ENCODE data around the gene BRCA1.
A peak's percentile ranks its signal among the peaks of the same experiment; 100 is the strongest.

Gene BRCA1

GRCh38 chr17:43020789-43021740 is 104.1 kb downstream of the BRCA1 start:
- Histone ChIP-seq H3K36me3 (ENCODE audit: control insufficient read depth, insufficient read depth, low read length) (no peaks in the 10 kb centered on the region), H2AFZ (peak overlapping the region; percentile 83), H3K4me3 (ENCODE audit: low read depth, low read length) (peak overlapping the region; percentile 95), H3K9ac (no peak overlapping the region), H3K4me1 (peaks cover 3% of the 10 kb centered on the region), H3K4me2 (ENCODE audit: low read length) (peak overlapping the region; percentile 76), H3K27ac (peak overlapping the region; percentile 53), H3K27me3 (ENCODE audit: control insufficient read depth, insufficient read depth, low read length) (no peaks in the 10 kb centered on the region), H3K9me3 (ENCODE audit: control insufficient read depth, low read length) (no peaks in the 10 kb centered on the region), H3K79me2 (no peaks in the 10 kb centered on the region)
- TF ChIP-seq CTCF (IDR thresholded peaks at IDR 0.05) = no peak

- H3K4me1 ChIP-seq = peaks cover 3% of the 10 kb centered on the region
- H3K9ac ChIP-seq = no peak overlapping the region
- no peak overlapping the region for H2AFZ ChIP-seq
- H3K27ac ChIP-seq = peak overlapping the region; percentile 42
- H3K27me3 ChIP-seq (ENCODE audit: control insufficient read depth, insufficient read depth, low read length) = no peaks in the 10 kb centered on the region
- H3K9me3 ChIP-seq (ENCODE audit: control insufficient read depth, low read length) = no peaks in the 10 kb centered on the region
- H3K4me2 ChIP-seq (ENCODE audit: low read length) = no peak overlapping the region
- H3K36me3 ChIP-seq (ENCODE audit: control insufficient read depth, insufficient read depth, low read length) = no peaks in the 10 kb centered on the region
- TF ChIP-seq CTCF (IDR thresholded peaks at IDR 0.05) = no peak
- H3K4me3 ChIP-seq (ENCODE audit: low read depth, low read length) = no peak overlapping the region
- no peaks in the 10 kb centered on the region for H3K79me2 ChIP-seq
These were observed 105.0 kb downstream of the BRCA1 start for GRCh38 chr17:43020030-43020621.

- H3K27me3 ChIP-seq (ENCODE audit: control insufficient read depth, insufficient read depth, low read length) = no peaks in the 10 kb centered on the region
- H3K4me2 ChIP-seq (ENCODE audit: low read length) = no peak overlapping the region
- H3K4me1 ChIP-seq = peaks cover 3% of the 10 kb centered on the region
- H2AFZ ChIP-seq = no peak overlapping the region
- H3K9me3 ChIP-seq (ENCODE audit: control insufficient read depth, low read length) = no peaks in the 10 kb centered on the region
- no peak for TF ChIP-seq CTCF (IDR thresholded peaks at IDR 0.05)
- no peaks in the 10 kb centered on the region for H3K79me2 ChIP-seq
- no peaks in the 10 kb centered on the region for H3K36me3 ChIP-seq (ENCODE audit: control insufficient read depth, insufficient read depth, low read length)
- H3K4me3 ChIP-seq (ENCODE audit: low read depth, low read length) = no peak overlapping the region
- H3K27ac ChIP-seq = peak overlapping the region; percentile 42
- H3K9ac ChIP-seq = no peak overlapping the region
These were observed 105.7 kb downstream of the BRCA1 start for GRCh38 chr17:43019418-43019817.

- no peaks in the 10 kb centered on the region for H3K9me3 ChIP-seq (ENCODE audit: control insufficient read depth, low read length)
- H3K36me3 ChIP-seq (ENCODE audit: control insufficient read depth, insufficient read depth, low read length) = no peaks in the 10 kb centered on the region
- H2AFZ ChIP-seq = no peak overlapping the region
- H3K27ac ChIP-seq = no peak overlapping the region
- H3K4me3 ChIP-seq (ENCODE audit: low read depth, low read length) = no peak overlapping the region
- no peak overlapping the region for H3K9ac ChIP-seq
- H3K4me2 ChIP-seq (ENCODE audit: low read length) = no peak overlapping the region
- H3K4me1 ChIP-seq = peaks cover 3% of the 10 kb centered on the region
- H3K27me3 ChIP-seq (ENCODE audit: control insufficient read depth, insufficient read depth, low read length) = no peaks in the 10 kb centered on the region
- no peaks in the 10 kb centered on the region for H3K79me2 ChIP-seq
- TF ChIP-seq CTCF (IDR thresholded peaks at IDR 0.05) = no peak
These were observed 106.2 kb downstream of the BRCA1 start for GRCh38 chr17:43018932-43019331.
